A549 (cell line): ENCODE data around the gene NARS2. TPM values are rescaled to one million over a fixed set of nuclear protein-coding genes. Genes with fewer than 3 reads are reported as not detected.

ENCODE experiments used
- ATAC-seq, 2 experiments: fragments of 200-7000 bp in 1 of 2; fragments of >200 bp in 1 of 2; cut with Nextera tagmentation in 1 of 2; cut with Tn5 transposase in 1 of 2; 3 replicates each; pipeline versions ENCODE4 v1.8.0 to v1.9.1; 2018 to 2020; ENCODE audit warnings: mild to moderate bottlenecking in 1 of 2, moderate library complexity in 1 of 2
- CTCF ChIA-PET: fragments of 300-600 bp; sonication (Branson Sonifier 250); formaldehyde crosslinking; extraction: SDS; loops from one replicate; lab custom pipeline; 2021; ENCODE audit warnings: antibody characterized with exemption, inconsistent platforms; lab: Yijun Ruan, JAX
- POLR2A ChIA-PET: fragments of 350-600 bp; formaldehyde crosslinking; extraction: SDS; loops from one replicate; lab custom pipeline; 2021; ENCODE audit warnings: antibody characterized with exemption, inconsistent platforms; lab: Yijun Ruan, JAX
- DNase-seq, 2 experiments: peaks; one replicate each; pipeline versions ENCODE4 v3.0.0 to v3.0.0-alpha.2; 2011 to 2016; ENCODE audit warnings: low read depth in 1 of 2, low spot score in 1 of 2
- FAIRE-seq: peaks from 2 replicates; lab custom pipeline; 2011; peaks lifted over from hg19 to GRCh38; lab: Jason Lieb, UNC
- H3K27ac ChIP-seq, 2 experiments: fragments of >200 bp; sonication (Bioruptor Twin); formaldehyde crosslinking; 3 replicates each; pipeline ENCODE4 v1.5.1; 2016 to 2017
- H3K4me1 ChIP-seq: fragments of >200 bp; sonication (Bioruptor Twin); formaldehyde crosslinking; 3 replicates; pipeline ENCODE4 v1.6.1; 2016
- H3K4me2 ChIP-seq: fragments of >200 bp; sonication (Bioruptor Twin); formaldehyde crosslinking; 3 replicates; pipeline ENCODE4 v1.6.1; 2016
- H3K4me3 ChIP-seq: fragments of >200 bp; sonication (Bioruptor Twin); formaldehyde crosslinking; 3 replicates; pipeline ENCODE4 v1.5.1; 2016
- H3K9me3 ChIP-seq: fragments of >200 bp; sonication (Bioruptor Twin); formaldehyde crosslinking; 3 replicates; pipeline ENCODE4 v1.6.1; 2016
- CEBPB ChIP-seq, 2 experiments: fragments of >200 bp in 1 of 2; sonication (Bioruptor Twin) in 1 of 2; formaldehyde crosslinking in 1 of 2; IDR thresholded peaks; 2 replicates each; pipeline ENCODE4 v1.6.1; 2012 to 2016
- E2F6 ChIP-seq: IDR thresholded peaks from 2 replicates; pipeline ENCODE4 v1.6.1; 2012; ENCODE audit warnings: low read depth, borderline replicate concordance
- FOXS1 ChIP-seq: fragments of 250-450 bp; sonication (Bioruptor Pico); IDR thresholded peaks from 2 replicates; pipeline ENCODE4 v1.5.0; 2020; ENCODE audit warnings: mild to moderate bottlenecking, moderate library complexity
- GATA3 ChIP-seq: IDR thresholded peaks from 2 replicates; pipeline ENCODE4 v1.6.1; 2012; ENCODE audit warnings: borderline replicate concordance
- HOXB13 ChIP-seq: fragments of 250-450 bp; sonication (Bioruptor Pico); IDR thresholded peaks from 2 replicates; pipeline ENCODE4 v1.5.0; 2020; ENCODE audit warnings: low read depth, mild to moderate bottlenecking, moderate library complexity
- HOXB5 ChIP-seq: fragments of 250-450 bp; sonication (Bioruptor Pico); IDR thresholded peaks from 2 replicates; pipeline ENCODE4 v1.5.0; 2020; ENCODE audit warnings: mild to moderate bottlenecking, moderate library complexity
- JUN ChIP-seq, 2 experiments: fragments of >200 bp; sonication (Bioruptor Twin); formaldehyde crosslinking; IDR thresholded peaks; 2 replicates in 1 of 2; 3 replicates in 1 of 2; pipeline ENCODE4 v1.6.1; 2016 to 2017
- MYC ChIP-seq: IDR thresholded peaks from 2 replicates; pipeline ENCODE4 v1.6.1; 2012; ENCODE audit warnings: mild to moderate bottlenecking, inconsistent platforms, low read length, improper control_type of control experiment, borderline replicate concordance
- NFE2L2 ChIP-seq: fragments of 150-350 bp; conservative IDR thresholded peaks from 2 replicates; pipeline ENCODE4 v1.6.1; 2014; ENCODE audit warnings: low read length
- NR3C1 ChIP-seq: fragments of >200 bp; sonication (Bioruptor Twin); formaldehyde crosslinking; IDR thresholded peaks from 3 replicates; pipeline ENCODE4 v1.6.1; 2017
- PBX3 ChIP-seq: IDR thresholded peaks from 2 replicates; pipeline ENCODE4 v1.6.1; 2012
- PHF8 ChIP-seq: fragments of 200-600 bp; sonication (generic); IDR thresholded peaks from 2 replicates; pipeline ENCODE4 v1.6.1; 2016; ENCODE audit warnings: low read depth, mild to moderate bottlenecking, antibody characterized with exemption, moderate library complexity, borderline replicate concordance
- POLR2A ChIP-seq: IDR thresholded peaks from 2 replicates; pipeline ENCODE4 v1.6.1; 2012; ENCODE audit warnings: mild to moderate bottlenecking, low read length
- RCOR1 ChIP-seq: fragments of 150-350 bp; IDR thresholded peaks from 2 replicates; pipeline ENCODE4 v1.6.1; 2014; ENCODE audit warnings: antibody characterized with exemption, low read length, low read depth
- SMC3 ChIP-seq: fragments of >200 bp; sonication (Bioruptor Twin); formaldehyde crosslinking; IDR thresholded peaks from 3 replicates; pipeline ENCODE4 v1.6.1; 2018; ENCODE audit warnings: inconsistent platforms
- WGBS: methylation state at CpG from one replicate; pipeline ENCODE4 v1.1.6; 2017; ENCODE audit errors: missing lambda C conversion rate; 5-methylcytosine and 5-hydroxymethylcytosine counted together
- polyA minus RNA-seq: library from RNA; depleted of rRNA, polyadenylated mRNA; stranded (reverse); fragments of >200 nt; gene quantifications from 2 replicates; pipeline ENCODE4 v1.2.3, GENCODE V29; 2011; rRNA and poly(A)+ RNA removed
- polyA plus RNA-seq, 4 experiments: library from polyadenylated mRNA; depleted of rRNA in 3 of 4; stranded (reverse); fragments of >200 nt; fragmentation: RNase III in 1 of 4; extraction: RNeasy Plus Mini Kit Qiagen cat#74134 plus additional on column Dnase treatment in 1 of 4; gene quantifications; 2 replicates in 3 of 4; 3 replicates in 1 of 4; pipeline ENCODE4 v1.2.3, GENCODE V29; 2011 to 2017
- TF ChIP-seq, protein P1 (sequence below): IDR thresholded peaks from 2 replicates; pipeline ENCODE4 v1.6.1; 2012
- TF ChIP-seq, protein P2 (sequence below): fragments of >200 bp; sonication (Bioruptor Twin); formaldehyde crosslinking; IDR thresholded peaks from 3 replicates; pipeline ENCODE4 v1.6.1; 2016
- TF ChIP-seq, protein P3 (sequence below): fragments of 450-650 bp; IDR thresholded peaks from 2 replicates; pipeline ENCODE4 v1.6.1; 2014; ENCODE audit warnings: antibody characterized with exemption
- TF ChIP-seq, protein P4 (sequence below): fragments of 250-450 bp; sonication (Bioruptor Pico); IDR thresholded peaks from 2 replicates; pipeline ENCODE4 v1.5.0; 2020; ENCODE audit warnings: low read depth, mild to moderate bottlenecking, moderate library complexity

The NARS2 gene
- 37.9 and 57.7 TPM in 2 replicates for polyA plus RNA-seq (2011; rRNA removed)
- polyA plus RNA-seq (2012; cell fraction: cytosol; rRNA removed), result 13.1 and 13.2 TPM in 2 replicates
- 7.6 and 11.1 TPM in 2 replicates for polyA plus RNA-seq (2012; cell fraction: nucleus; rRNA removed)
- polyA plus RNA-seq (2017; fragmentation: RNase III; extraction: RNeasy Plus Mini Kit Qiagen cat#74134 plus additional on column Dnase treatment), result 29.7 to 31.7 TPM (median 30.9 TPM) in 3 replicates
- polyA minus RNA-seq, result 11.8 and 18.6 TPM in 2 replicates

DNA sequence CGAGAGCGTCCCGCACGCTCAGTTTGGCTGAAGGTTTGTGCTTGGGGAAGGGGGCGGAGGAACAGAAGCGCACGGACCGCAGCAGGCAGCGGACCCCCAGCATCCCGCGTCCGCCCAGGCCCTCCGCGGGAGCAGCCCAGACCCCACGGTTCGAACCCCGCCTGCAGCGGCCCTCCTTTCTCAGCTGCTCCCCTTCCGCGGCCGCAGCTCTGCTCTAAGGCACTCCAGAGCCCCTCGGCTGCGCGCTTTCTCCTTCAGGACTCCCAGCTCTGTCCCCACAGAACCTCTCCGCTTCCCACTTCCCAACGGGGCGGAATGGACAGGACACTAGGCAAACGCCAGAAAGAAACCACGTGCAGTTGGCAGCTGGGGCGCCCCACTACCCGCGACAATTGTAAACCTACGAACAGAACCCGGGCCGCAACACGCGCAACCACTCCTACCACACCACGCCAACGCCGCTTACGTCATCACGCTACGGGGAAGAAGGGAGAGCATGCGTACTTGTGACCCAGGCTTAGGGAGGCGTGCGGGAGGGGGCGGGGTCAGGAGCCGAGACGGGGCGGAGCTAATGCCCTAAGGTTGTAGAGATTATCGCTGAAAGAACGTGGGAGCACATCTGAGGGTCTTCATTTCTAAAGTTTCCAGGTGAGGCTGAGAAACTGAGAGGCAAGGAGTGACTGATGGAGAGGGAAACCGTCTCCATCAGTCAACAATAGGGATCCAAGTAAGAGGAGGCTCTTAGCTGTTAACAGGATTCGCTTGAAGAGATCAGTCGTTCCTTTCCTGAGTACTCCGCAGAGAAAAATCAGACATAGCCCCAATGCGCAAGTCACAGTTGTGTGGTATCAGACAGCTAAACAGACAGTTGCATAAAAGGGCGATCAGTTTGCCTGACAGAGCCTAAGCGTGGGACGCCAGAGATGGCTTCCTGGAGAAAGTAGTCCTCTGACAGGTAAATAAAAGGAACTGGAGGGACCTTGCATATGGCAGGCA is at the start of gene NARS2:
Gene NARS2 (minus strand): TSS at position 479 of the 996 bp plus-strand sequence. CDS start 376 bp downstream, at position 103.
- ATAC-seq (peak; percentile 96), FAIRE-seq (no peak), DNase-seq (peak; percentile 97)
- TF ChIP-seq, protein P1, sequence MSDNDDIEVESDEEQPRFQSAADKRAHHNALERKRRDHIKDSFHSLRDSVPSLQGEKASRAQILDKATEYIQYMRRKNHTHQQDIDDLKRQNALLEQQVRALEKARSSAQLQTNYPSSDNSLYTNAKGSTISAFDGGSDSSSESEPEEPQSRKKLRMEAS, result peak; percentile 95
- TF ChIP-seq E2F6 (peak; percentile 50; the same call in 1 of the 2 replicates), HOXB13 (CRISPR knock-in tag) (no peak), RCOR1 (no peak), GATA3 (0 out of 2 replicates have a peak, but pooled peaks have one; percentile 30), JUN (IDR thresholded peaks at IDR 0.05) (peak in 1 of 2 experiments; percentile 85; a peak in 4 of 5 replicates), POLR2A (peak; percentile 95), PBX3 (0 out of 2 replicates have a peak, but pooled peaks have one; percentile 19), CEBPB (IDR thresholded peaks at IDR 0.05) (peak in 1 of 2 experiments; percentile 54; a peak in 1 of 4 replicates), PHF8 (peak; percentile 74; the same call in 1 of the 2 replicates), MYC (peak; percentile 80; the same call in 1 of the 2 replicates)
- TF ChIP-seq, protein P2, sequence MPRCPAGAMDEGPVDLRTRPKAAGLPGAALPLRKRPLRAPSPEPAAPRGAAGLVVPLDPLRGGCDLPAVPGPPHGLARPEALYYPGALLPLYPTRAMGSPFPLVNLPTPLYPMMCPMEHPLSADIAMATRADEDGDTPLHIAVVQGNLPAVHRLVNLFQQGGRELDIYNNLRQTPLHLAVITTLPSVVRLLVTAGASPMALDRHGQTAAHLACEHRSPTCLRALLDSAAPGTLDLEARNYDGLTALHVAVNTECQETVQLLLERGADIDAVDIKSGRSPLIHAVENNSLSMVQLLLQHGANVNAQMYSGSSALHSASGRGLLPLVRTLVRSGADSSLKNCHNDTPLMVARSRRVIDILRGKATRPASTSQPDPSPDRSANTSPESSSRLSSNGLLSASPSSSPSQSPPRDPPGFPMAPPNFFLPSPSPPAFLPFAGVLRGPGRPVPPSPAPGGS, result peak; percentile 90; the same call in 2 of the 3 replicates
- TF ChIP-seq, protein P3, sequence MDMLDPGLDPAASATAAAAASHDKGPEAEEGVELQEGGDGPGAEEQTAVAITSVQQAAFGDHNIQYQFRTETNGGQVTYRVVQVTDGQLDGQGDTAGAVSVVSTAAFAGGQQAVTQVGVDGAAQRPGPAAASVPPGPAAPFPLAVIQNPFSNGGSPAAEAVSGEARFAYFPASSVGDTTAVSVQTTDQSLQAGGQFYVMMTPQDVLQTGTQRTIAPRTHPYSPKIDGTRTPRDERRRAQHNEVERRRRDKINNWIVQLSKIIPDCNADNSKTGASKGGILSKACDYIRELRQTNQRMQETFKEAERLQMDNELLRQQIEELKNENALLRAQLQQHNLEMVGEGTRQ, result no peak
- Histone ChIP-seq H3K27ac (peak within 1 kb of the TSS; percentile 86 to 91), H3K4me3 (peak within 1 kb of the TSS; percentile 71), H3K4me1 (peaks cover 15% of the 10 kb centered on the region; the same call in 1 of the 3 replicates), H3K9me3 (peaks cover 8% of the 10 kb centered on the region; the same call in 2 of the 3 replicates), H3K4me2 (peak within 1 kb of the TSS; percentile 88)
- ChIA-PET POLR2A (interaction anchor here (0.6 to 1.8 kb wide), 7 partner anchors 8 to 631 kb away, joined by 3 to 8 read pairs (median 4); partner anchors contain the start of gene ALG8), CTCF (interaction anchor here (1.0 to 4.0 kb wide), 3 partner anchors 10 to 157 kb away, joined by 3 to 29 read pairs (median 4); partner anchors contain the start of gene GAB2)
- 2% methylated on average over 41 of the region's 60 CpGs for WGBS

- Histone ChIP-seq H3K9me3 (peaks cover 11% of the 10 kb centered on the region), H3K27ac (no peak overlapping the region), H3K4me2 (no peak overlapping the region), H3K4me3 (no peak overlapping the region), H3K4me1 (no peaks in the 10 kb centered on the region)
- no peak for ATAC-seq
- CTCF ChIA-PET, result no interaction called here
- TF ChIP-seq HOXB5 (CRISPR knock-in tag), result no peak
- TF ChIP-seq SMC3, result no peak
- TF ChIP-seq PBX3, result no peak
- no peak for TF ChIP-seq E2F6
- TF ChIP-seq NFE2L2, result no peak
- TF ChIP-seq, protein P4, sequence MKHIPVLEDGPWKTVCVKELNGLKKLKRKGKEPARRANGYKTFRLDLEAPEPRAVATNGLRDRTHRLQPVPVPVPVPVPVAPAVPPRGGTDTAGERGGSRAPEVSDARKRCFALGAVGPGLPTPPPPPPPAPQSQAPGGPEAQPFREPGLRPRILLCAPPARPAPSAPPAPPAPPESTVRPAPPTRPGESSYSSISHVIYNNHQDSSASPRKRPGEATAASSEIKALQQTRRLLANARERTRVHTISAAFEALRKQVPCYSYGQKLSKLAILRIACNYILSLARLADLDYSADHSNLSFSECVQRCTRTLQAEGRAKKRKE (CRISPR knock-in tag), result no peak
- no peak for TF ChIP-seq HOXB13 (CRISPR knock-in tag)
- TF ChIP-seq FOXS1 (CRISPR knock-in tag), result no peak
- TF ChIP-seq NR3C1, result no peak
- WGBS, result 8% methylated on average over 5 of the region's 5 CpGs
- POLR2A ChIA-PET, result no interaction called here
- DNase-seq, result no peak
- no peak for FAIRE-seq
Observed at GRCh38 chr11:78622666-78623065, 48.0 kb upstream of the NARS2 start.
